MM.1S (cell line): Measurements from ENCODE around the gene UPP1.

Source experiments
- EZH2 ChIP-seq: fragments of 300-600 bp; sonication (generic); optimal IDR thresholded peaks from 2 replicates; pipeline ENCODE3; 2017; ENCODE audit warnings: low read depth, mild to moderate bottlenecking, antibody characterized with exemption, low read length, mixed read lengths
- EZH2phosphoT487 ChIP-seq: fragments of 300-600 bp; sonication (generic); IDR thresholded peaks from 2 replicates; pipeline ENCODE4 v1.6.1; 2018; ENCODE audit warnings: antibody characterized with exemption, low read length
- TF ChIP-seq, protein P1 (sequence below): fragments of 300-600 bp; sonication (generic); IDR thresholded peaks from 2 replicates; pipeline ENCODE4 v1.5.1; 2016; ENCODE audit warnings: antibody characterized with exemption, low read length, mixed read lengths

DNA sequence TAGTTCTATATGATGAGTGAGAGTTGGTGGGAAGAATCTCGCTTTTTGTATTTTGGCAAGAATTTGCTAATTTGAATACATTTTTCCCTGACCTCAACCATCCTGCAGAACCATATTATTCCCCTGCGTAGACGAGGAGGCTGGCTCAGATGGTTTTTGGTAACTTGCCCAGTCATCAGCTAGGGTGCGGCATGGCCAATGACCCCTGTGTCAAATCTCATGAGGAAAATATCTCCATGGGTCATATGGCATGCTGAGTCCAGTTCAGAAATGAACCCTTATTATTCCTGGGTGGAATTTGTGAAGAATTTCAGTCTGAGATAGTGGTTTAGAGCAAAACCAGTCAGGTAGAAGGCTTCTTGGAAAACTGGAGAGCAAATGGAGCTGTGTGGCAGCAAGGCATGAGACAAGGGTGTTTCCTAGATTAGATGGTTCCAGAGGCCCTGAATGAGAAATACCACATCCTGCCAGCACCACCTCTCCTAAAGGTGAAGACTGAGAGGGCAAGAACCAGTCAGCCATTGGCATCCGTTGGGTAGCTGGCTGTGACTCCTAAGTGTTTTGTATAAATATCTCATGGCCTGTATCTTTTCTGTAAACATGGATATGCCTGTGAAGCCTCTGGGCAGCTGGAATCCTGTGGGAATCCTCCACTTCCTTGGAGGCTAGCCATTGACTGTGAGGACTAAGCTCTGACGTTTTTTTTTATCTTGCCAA lies 5.8 kb upstream of the UPP1 start:
- TF ChIP-seq, protein P1, sequence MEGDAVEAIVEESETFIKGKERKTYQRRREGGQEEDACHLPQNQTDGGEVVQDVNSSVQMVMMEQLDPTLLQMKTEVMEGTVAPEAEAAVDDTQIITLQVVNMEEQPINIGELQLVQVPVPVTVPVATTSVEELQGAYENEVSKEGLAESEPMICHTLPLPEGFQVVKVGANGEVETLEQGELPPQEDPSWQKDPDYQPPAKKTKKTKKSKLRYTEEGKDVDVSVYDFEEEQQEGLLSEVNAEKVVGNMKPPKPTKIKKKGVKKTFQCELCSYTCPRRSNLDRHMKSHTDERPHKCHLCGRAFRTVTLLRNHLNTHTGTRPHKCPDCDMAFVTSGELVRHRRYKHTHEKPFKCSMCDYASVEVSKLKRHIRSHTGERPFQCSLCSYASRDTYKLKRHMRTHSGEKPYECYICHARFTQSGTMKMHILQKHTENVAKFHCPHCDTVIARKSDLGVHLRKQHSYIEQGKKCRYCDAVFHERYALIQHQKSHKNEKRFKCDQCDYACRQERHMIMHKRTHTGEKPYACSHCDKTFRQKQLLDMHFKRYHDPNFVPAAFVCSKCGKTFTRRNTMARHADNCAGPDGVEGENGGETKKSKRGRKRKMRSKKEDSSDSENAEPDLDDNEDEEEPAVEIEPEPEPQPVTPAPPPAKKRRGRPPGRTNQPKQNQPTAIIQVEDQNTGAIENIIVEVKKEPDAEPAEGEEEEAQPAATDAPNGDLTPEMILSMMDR, result no peak
- TF ChIP-seq EZH2phosphoT487 (no peak), EZH2 (no peak)
